ENCODE measurements around the gene NRF1.
"Not testable (repeated sequence)": the region's sequence is repeated elsewhere in the genome, so short reads cannot be mapped to it uniquely, and the experiment has no call there.

Gene NRF1

GRCh38 chr7:129785685-129786514 is 174.4 kb downstream of the NRF1 start:
- DNase-seq = no peak

GRCh38 chr7:129786825-129787563 is 175.5 kb downstream of the NRF1 start:
- DNase-seq = no peak

- no peak for DNase-seq
These were observed 177.5 kb downstream of the NRF1 start for GRCh38 chr7:129789000-129789399.

- DNase-seq = no peak
These were observed 178.1 kb downstream of the NRF1 start for GRCh38 chr7:129789652-129790051.

GRCh38 chr7:129790136-129790535 is 178.6 kb downstream of the NRF1 start:
- no peak for DNase-seq

- DNase-seq = no peak
These were observed 181.2 kb downstream of the NRF1 start for GRCh38 chr7:129792721-129793120.

- no peak for DNase-seq
These were observed 182.2 kb downstream of the NRF1 start for GRCh38 chr7:129793506-129794310.

- DNase-seq = not testable (repeated sequence)
These were observed 182.9 kb downstream of the NRF1 start for GRCh38 chr7:129794461-129794860.

- no peak for DNase-seq
These were observed 184.8 kb downstream of the NRF1 start for GRCh38 chr7:129796186-129796775.

GRCh38 chr7:129797214-129797789 is 185.8 kb downstream of the NRF1 start:
- no peak for DNase-seq

- DNase-seq = no peak
These were observed 187.3 kb downstream of the NRF1 start for GRCh38 chr7:129798616-129799349.

- DNase-seq = no peak
These were observed 187.9 kb downstream of the NRF1 start for GRCh38 chr7:129799350-129799955.

- DNase-seq = no peak
These were observed 189.4 kb downstream of the NRF1 start for GRCh38 chr7:129800901-129801300.

GRCh38 chr7:129801882-129802281 is 190.4 kb downstream of the NRF1 start:
- DNase-seq = no peak

GRCh38 chr7:129803546-129804081 is 192.1 kb downstream of the NRF1 start:
- DNase-seq = no peak

- no peak for DNase-seq
These were observed 192.8 kb downstream of the NRF1 start for GRCh38 chr7:129804111-129804889.

- no peak for DNase-seq
These were observed 193.6 kb downstream of the NRF1 start for GRCh38 chr7:129804890-129805719.
